ENCODE data around the gene SPTBN2.

GRCh38 chr11:66689661-66690590 lies 39.1 kb downstream of the SPTBN2 start:
- TF ChIP-seq, protein P1, sequence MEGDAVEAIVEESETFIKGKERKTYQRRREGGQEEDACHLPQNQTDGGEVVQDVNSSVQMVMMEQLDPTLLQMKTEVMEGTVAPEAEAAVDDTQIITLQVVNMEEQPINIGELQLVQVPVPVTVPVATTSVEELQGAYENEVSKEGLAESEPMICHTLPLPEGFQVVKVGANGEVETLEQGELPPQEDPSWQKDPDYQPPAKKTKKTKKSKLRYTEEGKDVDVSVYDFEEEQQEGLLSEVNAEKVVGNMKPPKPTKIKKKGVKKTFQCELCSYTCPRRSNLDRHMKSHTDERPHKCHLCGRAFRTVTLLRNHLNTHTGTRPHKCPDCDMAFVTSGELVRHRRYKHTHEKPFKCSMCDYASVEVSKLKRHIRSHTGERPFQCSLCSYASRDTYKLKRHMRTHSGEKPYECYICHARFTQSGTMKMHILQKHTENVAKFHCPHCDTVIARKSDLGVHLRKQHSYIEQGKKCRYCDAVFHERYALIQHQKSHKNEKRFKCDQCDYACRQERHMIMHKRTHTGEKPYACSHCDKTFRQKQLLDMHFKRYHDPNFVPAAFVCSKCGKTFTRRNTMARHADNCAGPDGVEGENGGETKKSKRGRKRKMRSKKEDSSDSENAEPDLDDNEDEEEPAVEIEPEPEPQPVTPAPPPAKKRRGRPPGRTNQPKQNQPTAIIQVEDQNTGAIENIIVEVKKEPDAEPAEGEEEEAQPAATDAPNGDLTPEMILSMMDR (IDR thresholded peaks at IDR 0.05): no peak
- no peak for TF ChIP-seq POLR2A (IDR thresholded peaks at IDR 0.05)

All from uterus (tissue), 2 donors.